ENCODE data around the gene SLC2A13.
"Not testable (repeated sequence)": the region's sequence is repeated elsewhere in the genome, so short reads cannot be mapped to it uniquely, and the experiment has no call there.

SLC2A13 gene

GRCh38 chr12:39812456-39812855 lies 293.4 kb downstream of the SLC2A13 start:
- not testable (repeated sequence) for H3K27ac ChIP-seq (ENCODE audit: insufficient read depth, low read depth, low read length, poor library complexity, severe bottlenecking); H3K36me3 ChIP-seq (ENCODE audit: control insufficient read depth, insufficient read depth, low read length); H3K4me3 ChIP-seq (ENCODE audit: insufficient read depth, low read depth, low read length); H3K27me3 ChIP-seq (ENCODE audit: control insufficient read depth, insufficient read depth, low read length, poor library complexity, severe bottlenecking); H3K4me1 ChIP-seq (ENCODE audit: control insufficient read depth, insufficient read depth, low read length); H3K9me3 ChIP-seq (ENCODE audit: control insufficient read depth, low read length)
- WGBS, 2 experiments: 86 to 94% methylated on average over 10 of the region's 10 CpGs

GRCh38 chr12:39807043-39807442 lies 298.8 kb downstream of the SLC2A13 start:
- WGBS, 2 experiments: 79 to 88% methylated on average over 4 to 5 of the region's 5 CpGs
- Histone ChIP-seq H3K27me3 (ENCODE audit: control insufficient read depth, insufficient read depth, low read length, poor library complexity, severe bottlenecking) (no peaks in the 10 kb centered on the region), H3K4me3 (ENCODE audit: insufficient read depth, low read depth, low read length) (no peak overlapping the region), H3K9me3 (ENCODE audit: control insufficient read depth, low read length) (no peaks in the 10 kb centered on the region), H3K36me3 (ENCODE audit: control insufficient read depth, insufficient read depth, low read length) (no peaks in the 10 kb centered on the region), H3K4me1 (ENCODE audit: control insufficient read depth, insufficient read depth, low read length) (no peaks in the 10 kb centered on the region), H3K27ac (ENCODE audit: insufficient read depth, low read depth, low read length, poor library complexity, severe bottlenecking) (no peak overlapping the region)

- Histone ChIP-seq H3K27me3 (ENCODE audit: control insufficient read depth, insufficient read depth, low read length, poor library complexity, severe bottlenecking) (no peaks in the 10 kb centered on the region), H3K9me3 (ENCODE audit: control insufficient read depth, low read length) (no peaks in the 10 kb centered on the region), H3K4me3 (ENCODE audit: insufficient read depth, low read depth, low read length) (no peak overlapping the region), H3K4me1 (ENCODE audit: control insufficient read depth, insufficient read depth, low read length) (no peaks in the 10 kb centered on the region), H3K36me3 (ENCODE audit: control insufficient read depth, insufficient read depth, low read length) (no peaks in the 10 kb centered on the region), H3K27ac (ENCODE audit: insufficient read depth, low read depth, low read length, poor library complexity, severe bottlenecking) (no peak overlapping the region)
- 81 to 82% methylated on average over 2 of the region's 2 CpGs for WGBS, 2 experiments
Measured at GRCh38 chr12:39805651-39806050, 300.2 kb downstream of the SLC2A13 start.

GRCh38 chr12:39804898-39805297 lies 301.0 kb downstream of the SLC2A13 start:
- Histone ChIP-seq H3K36me3 (ENCODE audit: control insufficient read depth, insufficient read depth, low read length) (no peaks in the 10 kb centered on the region), H3K27ac (ENCODE audit: insufficient read depth, low read depth, low read length, poor library complexity, severe bottlenecking) (no peak overlapping the region), H3K9me3 (ENCODE audit: control insufficient read depth, low read length) (no peaks in the 10 kb centered on the region), H3K27me3 (ENCODE audit: control insufficient read depth, insufficient read depth, low read length, poor library complexity, severe bottlenecking) (no peaks in the 10 kb centered on the region), H3K4me3 (ENCODE audit: insufficient read depth, low read depth, low read length) (no peak overlapping the region), H3K4me1 (ENCODE audit: control insufficient read depth, insufficient read depth, low read length) (no peaks in the 10 kb centered on the region)
- 80 to 81% methylated on average over 4 of the region's 4 CpGs for WGBS, 2 experiments

- H3K27me3 ChIP-seq (ENCODE audit: control insufficient read depth, insufficient read depth, low read length, poor library complexity, severe bottlenecking): no peaks in the 10 kb centered on the region
- no peaks in the 10 kb centered on the region for H3K4me1 ChIP-seq (ENCODE audit: control insufficient read depth, insufficient read depth, low read length)
- no peaks in the 10 kb centered on the region for H3K9me3 ChIP-seq (ENCODE audit: control insufficient read depth, low read length)
- no peak overlapping the region for H3K27ac ChIP-seq (ENCODE audit: insufficient read depth, low read depth, low read length, poor library complexity, severe bottlenecking)
- no peaks in the 10 kb centered on the region for H3K36me3 ChIP-seq (ENCODE audit: control insufficient read depth, insufficient read depth, low read length)
- 93% methylated on average over 1 of the region's 1 CpG; no CpG with 5 or more reads in 1 of the 2 experiments for WGBS, 2 experiments
- H3K4me3 ChIP-seq (ENCODE audit: insufficient read depth, low read depth, low read length): no peak overlapping the region
Measured at GRCh38 chr12:39804479-39804878, 301.4 kb downstream of the SLC2A13 start.

- Histone ChIP-seq H3K4me1 (ENCODE audit: control insufficient read depth, insufficient read depth, low read length) (no peaks in the 10 kb centered on the region), H3K9me3 (ENCODE audit: control insufficient read depth, low read length) (no peaks in the 10 kb centered on the region), H3K27ac (ENCODE audit: insufficient read depth, low read depth, low read length, poor library complexity, severe bottlenecking) (no peak overlapping the region), H3K36me3 (ENCODE audit: control insufficient read depth, insufficient read depth, low read length) (no peaks in the 10 kb centered on the region), H3K27me3 (ENCODE audit: control insufficient read depth, insufficient read depth, low read length, poor library complexity, severe bottlenecking) (no peaks in the 10 kb centered on the region), H3K4me3 (ENCODE audit: insufficient read depth, low read depth, low read length) (no peak overlapping the region)
- 92 to 95% methylated on average over 2 of the region's 2 CpGs for WGBS, 2 experiments
Measured at GRCh38 chr12:39803151-39803550, 302.7 kb downstream of the SLC2A13 start.

GRCh38 chr12:39798977-39799376 lies 306.9 kb downstream of the SLC2A13 start:
- Histone ChIP-seq H3K9me3 (ENCODE audit: control insufficient read depth, low read length) (no peaks in the 10 kb centered on the region), H3K4me3 (ENCODE audit: insufficient read depth, low read depth, low read length) (no peak overlapping the region), H3K27me3 (ENCODE audit: control insufficient read depth, insufficient read depth, low read length, poor library complexity, severe bottlenecking) (no peaks in the 10 kb centered on the region), H3K36me3 (ENCODE audit: control insufficient read depth, insufficient read depth, low read length) (no peaks in the 10 kb centered on the region), H3K4me1 (ENCODE audit: control insufficient read depth, insufficient read depth, low read length) (no peaks in the 10 kb centered on the region), H3K27ac (ENCODE audit: insufficient read depth, low read depth, low read length, poor library complexity, severe bottlenecking) (no peak overlapping the region)
- 87 to 97% methylated on average over 4 of the region's 4 CpGs for WGBS, 2 experiments

- Histone ChIP-seq H3K27ac (ENCODE audit: insufficient read depth, low read depth, low read length, poor library complexity, severe bottlenecking) (no peak overlapping the region), H3K9me3 (ENCODE audit: control insufficient read depth, low read length) (no peaks in the 10 kb centered on the region), H3K36me3 (ENCODE audit: control insufficient read depth, insufficient read depth, low read length) (no peaks in the 10 kb centered on the region), H3K4me1 (ENCODE audit: control insufficient read depth, insufficient read depth, low read length) (no peaks in the 10 kb centered on the region), H3K27me3 (ENCODE audit: control insufficient read depth, insufficient read depth, low read length, poor library complexity, severe bottlenecking) (no peaks in the 10 kb centered on the region), H3K4me3 (ENCODE audit: insufficient read depth, low read depth, low read length) (no peak overlapping the region)
- 93 to 94% methylated on average over 5 of the region's 5 CpGs for WGBS, 2 experiments
Measured at GRCh38 chr12:39798429-39798828, 307.5 kb downstream of the SLC2A13 start.

GRCh38 chr12:39795481-39795880 lies 310.4 kb downstream of the SLC2A13 start:
- Histone ChIP-seq H3K27me3 (ENCODE audit: control insufficient read depth, insufficient read depth, low read length, poor library complexity, severe bottlenecking) (no peaks in the 10 kb centered on the region), H3K4me3 (ENCODE audit: insufficient read depth, low read depth, low read length) (no peak overlapping the region), H3K4me1 (ENCODE audit: control insufficient read depth, insufficient read depth, low read length) (no peaks in the 10 kb centered on the region), H3K27ac (ENCODE audit: insufficient read depth, low read depth, low read length, poor library complexity, severe bottlenecking) (no peak overlapping the region), H3K9me3 (ENCODE audit: control insufficient read depth, low read length) (no peaks in the 10 kb centered on the region), H3K36me3 (ENCODE audit: control insufficient read depth, insufficient read depth, low read length) (no peaks in the 10 kb centered on the region)
- 91 to 96% methylated on average over 2 of the region's 2 CpGs for WGBS, 2 experiments

- H3K4me3 ChIP-seq (ENCODE audit: insufficient read depth, low read depth, low read length): no peak overlapping the region
- H3K36me3 ChIP-seq (ENCODE audit: control insufficient read depth, insufficient read depth, low read length): no peaks in the 10 kb centered on the region
- no CpG with 5 or more reads among the region's 1 CpG for WGBS, 2 experiments
- H3K27ac ChIP-seq (ENCODE audit: insufficient read depth, low read depth, low read length, poor library complexity, severe bottlenecking): no peak overlapping the region
- H3K4me1 ChIP-seq (ENCODE audit: control insufficient read depth, insufficient read depth, low read length): no peaks in the 10 kb centered on the region
- H3K27me3 ChIP-seq (ENCODE audit: control insufficient read depth, insufficient read depth, low read length, poor library complexity, severe bottlenecking): no peaks in the 10 kb centered on the region
- no peaks in the 10 kb centered on the region for H3K9me3 ChIP-seq (ENCODE audit: control insufficient read depth, low read length)
Measured at GRCh38 chr12:39792938-39793337, 312.9 kb downstream of the SLC2A13 start.

- Histone ChIP-seq H3K36me3 (ENCODE audit: control insufficient read depth, insufficient read depth, low read length) (no peaks in the 10 kb centered on the region), H3K4me3 (ENCODE audit: insufficient read depth, low read depth, low read length) (no peak overlapping the region), H3K4me1 (ENCODE audit: control insufficient read depth, insufficient read depth, low read length) (no peaks in the 10 kb centered on the region), H3K27me3 (ENCODE audit: control insufficient read depth, insufficient read depth, low read length, poor library complexity, severe bottlenecking) (no peaks in the 10 kb centered on the region), H3K9me3 (ENCODE audit: control insufficient read depth, low read length) (no peaks in the 10 kb centered on the region), H3K27ac (ENCODE audit: insufficient read depth, low read depth, low read length, poor library complexity, severe bottlenecking) (no peak overlapping the region)
- 88 to 93% methylated on average over 2 of the region's 2 CpGs for whole genome bisulfite sequencing, 2 experiments
Measured at GRCh38 chr12:39788239-39788638, 317.6 kb downstream of the SLC2A13 start.
